Activated CD8-positive, alpha-beta T cell treated with anti-CD3 and anti-CD28 coated beads, Interleukin-2, amount 10 ng/mL, durations not matched to agents 7 days and 5 days (primary cell): ENCODE data around the gene KRT77. TPM values are rescaled to one million over a fixed set of nuclear protein-coding genes. Genes with fewer than 3 reads are reported as not detected.
A peak's percentile ranks its signal among the peaks of the same experiment; 100 is the strongest.

ENCODE experiments used
- ATAC-seq: fragments of 150-1000 bp; cut with Tn5 transposase; one replicate; pipeline ENCODE4 v1.10.0; 2021; ENCODE audit warnings: moderate library complexity
- CTCF ChIA-PET: fragments of 350-600 bp; sonication (Branson Sonifier 250); formaldehyde crosslinking; loops from one replicate; lab custom pipeline; 2021; ENCODE audit warnings: antibody characterized with exemption; lab: Charles Lee
- POLR2A ChIA-PET: fragments of 350-600 bp; sonication (Branson Sonifier 250); formaldehyde crosslinking; loops from one replicate; lab custom pipeline; 2021; ENCODE audit warnings: antibody characterized with exemption; lab: Charles Lee
- DNase-seq: peaks from one replicate; pipeline ENCODE4 v3.0.0-alpha.2; 2020
- H3K27ac Mint-ChIP-seq: one replicate; pipeline ENCODE4 v1.8.0; 2021; ENCODE audit warnings: mild to moderate bottlenecking, mixed read lengths
- H3K27me3 Mint-ChIP-seq: one replicate; pipeline ENCODE4 v1.8.0; 2021; ENCODE audit warnings: low read depth, mixed read lengths
- H3K36me3 Mint-ChIP-seq: one replicate; pipeline ENCODE4 v1.8.0; 2021; ENCODE audit warnings: low read depth, mixed read lengths
- H3K4me1 Mint-ChIP-seq: one replicate; pipeline ENCODE4 v1.8.0; 2021; ENCODE audit warnings: low read depth, mixed read lengths
- H3K4me3 Mint-ChIP-seq: one replicate; pipeline ENCODE4 v1.8.0; 2021; ENCODE audit warnings: mild to moderate bottlenecking, mixed read lengths
- H3K9me3 Mint-ChIP-seq: one replicate; pipeline ENCODE4 v1.8.0; 2022; ENCODE audit warnings: mixed read lengths; ENCODE audit not compliant: insufficient read depth
- total RNA-seq, 2 experiments: library from RNA; stranded (reverse); gene quantifications; one replicate each; pipeline ENCODE4 v1.2.3, GENCODE V29; 2021

Gene KRT77
- total RNA-seq, 2 experiments from 2014 or later: not detected

DNA sequence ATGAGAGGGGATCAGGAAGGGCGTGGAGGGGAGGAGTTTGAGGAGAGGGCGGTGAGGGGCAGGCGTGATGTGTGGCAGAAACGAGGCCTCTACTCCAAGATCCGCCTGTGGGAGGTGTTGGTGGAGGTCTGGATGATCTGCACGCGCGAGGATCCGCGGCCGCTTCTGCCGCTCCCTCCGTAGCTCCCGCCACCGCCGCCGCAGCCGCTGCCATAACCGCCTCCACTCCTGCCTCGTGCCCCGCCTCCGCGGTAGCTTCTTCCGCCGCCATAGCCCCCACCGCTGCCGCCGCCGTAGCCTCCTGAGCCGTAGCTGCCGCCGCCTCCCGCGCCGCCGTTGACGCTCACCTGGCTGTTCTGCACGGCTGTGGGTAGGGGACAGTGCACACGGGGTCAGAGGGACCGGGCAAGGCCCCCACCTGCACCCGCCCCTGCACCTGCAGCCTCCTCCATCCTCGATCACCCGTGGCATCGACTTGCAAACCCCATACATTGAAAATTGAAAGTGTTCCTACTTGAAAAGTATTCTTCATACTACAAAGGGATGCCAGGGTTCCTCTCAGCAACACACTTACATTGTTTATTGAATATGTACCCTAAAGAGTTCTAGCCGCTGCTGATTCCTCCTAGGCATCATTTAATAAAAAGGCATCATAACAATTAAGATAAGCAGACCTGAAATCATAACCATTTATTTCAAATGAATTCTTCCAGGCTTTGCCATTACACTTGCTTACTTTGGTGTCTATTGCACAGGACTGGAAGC is 12.1 kb downstream of the KRT77 start:
- H3K27me3 Mint-ChIP-seq: peaks cover 69% of the 10 kb centered on the region
- H3K36me3 Mint-ChIP-seq: no peaks in the 10 kb centered on the region
- POLR2A ChIA-PET: no interaction called here
- no peak overlapping the region for H3K27ac Mint-ChIP-seq
- DNase-seq: peak; percentile 54
- H3K9me3 Mint-ChIP-seq: no peaks in the 10 kb centered on the region
- peaks cover 29% of the 10 kb centered on the region for H3K4me1 Mint-ChIP-seq
- peak overlapping the region; percentile 64 for H3K4me3 Mint-ChIP-seq
- ATAC-seq: peak; percentile 84
- CTCF ChIA-PET: interaction anchor here (0.7 to 1.8 kb wide), 9 partner anchors 10 to 189 kb away, joined by 3 to 9 read pairs (median 4); no protein-coding TSS in a partner anchor

DNA sequence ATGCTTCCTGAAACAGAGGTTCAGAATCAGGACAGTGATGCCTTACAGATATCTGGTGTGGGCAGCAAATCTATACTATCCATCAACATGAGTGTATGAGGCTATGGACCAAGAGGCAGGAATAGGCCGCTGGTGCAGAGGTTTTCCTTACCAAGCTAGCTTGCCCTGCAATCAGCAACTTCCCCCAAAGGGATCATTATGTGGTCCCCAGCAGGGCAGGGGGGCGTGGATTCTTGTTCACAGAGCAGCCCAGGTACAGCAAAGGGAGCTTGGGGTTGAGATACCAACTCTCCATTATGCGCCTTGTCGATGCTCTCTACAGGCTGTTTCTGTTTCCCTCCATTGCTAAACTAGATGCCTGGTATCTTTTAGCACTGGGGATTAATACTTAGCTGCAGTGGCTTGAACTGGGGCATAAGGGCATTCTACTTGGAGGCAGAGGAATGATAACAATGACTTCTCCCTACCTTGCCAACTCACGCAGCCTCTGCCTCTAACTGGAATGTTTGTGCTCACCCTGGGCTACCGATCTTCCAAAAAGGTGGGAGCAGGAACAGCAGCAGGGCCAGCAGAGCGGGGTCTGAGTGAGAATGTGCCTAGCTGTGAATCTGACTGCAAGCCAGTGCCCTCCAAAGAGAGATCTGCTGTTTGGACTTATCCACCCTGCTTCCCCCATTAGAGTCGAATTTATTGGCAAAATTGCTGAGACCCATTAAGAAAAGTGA is 12.8 kb downstream of the KRT77 start:
- peak overlapping the region; percentile 64 for H3K4me3 Mint-ChIP-seq

GRCh38 chr12:52689936-52690335 is 13.4 kb downstream of the KRT77 start:
- DNase-seq: no peak
- Mint-ChIP-seq H3K27me3 (peaks cover 65% of the 10 kb centered on the region), H3K36me3 (no peaks in the 10 kb centered on the region), H3K4me1 (peaks cover 29% of the 10 kb centered on the region), H3K27ac (no peak overlapping the region), H3K9me3 (no peaks in the 10 kb centered on the region), H3K4me3 (no peak overlapping the region)
- ChIA-PET CTCF (interaction anchor here (1.1 to 1.8 kb wide), 4 partner anchors 9 to 190 kb away, joined by 3 to 6 read pairs (median 5); no protein-coding TSS in a partner anchor), POLR2A (no interaction called here)
- ATAC-seq: no peak

More for the DNA sequence above, 12.8 kb downstream of the KRT77 start:
- Mint-ChIP-seq H3K27me3 (peaks cover 69% of the 10 kb centered on the region), H3K9me3 (no peaks in the 10 kb centered on the region), H3K36me3 (no peaks in the 10 kb centered on the region), H3K4me1 (peaks cover 29% of the 10 kb centered on the region), H3K27ac (no peak overlapping the region)
- CTCF ChIA-PET: interaction anchor here (0.7 to 1.8 kb wide), 7 partner anchors 10 to 189 kb away, joined by 3 to 6 read pairs (median 3); no protein-coding TSS in a partner anchor
- no peak for DNase-seq
- POLR2A ChIA-PET: no interaction called here
- no peak for ATAC-seq

GRCh38 chr12:52689239-52689638 is 14.1 kb downstream of the KRT77 start:
- Mint-ChIP-seq H3K4me1 (peaks cover 29% of the 10 kb centered on the region), H3K27me3 (peaks cover 67% of the 10 kb centered on the region), H3K36me3 (no peaks in the 10 kb centered on the region), H3K9me3 (no peaks in the 10 kb centered on the region), H3K27ac (no peak overlapping the region), H3K4me3 (no peak overlapping the region)
- no peak for ATAC-seq
- no peak for DNase-seq
- CTCF ChIA-PET: no interaction called here
- POLR2A ChIA-PET: no interaction called here

GRCh38 chr12:52688481-52688880 is 14.8 kb downstream of the KRT77 start:
- DNase-seq (no peak), ATAC-seq (no peak)
- H3K9me3 Mint-ChIP-seq: no peaks in the 10 kb centered on the region
- H3K27ac Mint-ChIP-seq: no peak overlapping the region
- H3K4me3 Mint-ChIP-seq: no peak overlapping the region
- H3K36me3 Mint-ChIP-seq: no peaks in the 10 kb centered on the region
- H3K27me3 Mint-ChIP-seq: peaks cover 72% of the 10 kb centered on the region
- POLR2A ChIA-PET: no interaction called here
- CTCF ChIA-PET: no interaction called here
- H3K4me1 Mint-ChIP-seq: peaks cover 29% of the 10 kb centered on the region

DNA sequence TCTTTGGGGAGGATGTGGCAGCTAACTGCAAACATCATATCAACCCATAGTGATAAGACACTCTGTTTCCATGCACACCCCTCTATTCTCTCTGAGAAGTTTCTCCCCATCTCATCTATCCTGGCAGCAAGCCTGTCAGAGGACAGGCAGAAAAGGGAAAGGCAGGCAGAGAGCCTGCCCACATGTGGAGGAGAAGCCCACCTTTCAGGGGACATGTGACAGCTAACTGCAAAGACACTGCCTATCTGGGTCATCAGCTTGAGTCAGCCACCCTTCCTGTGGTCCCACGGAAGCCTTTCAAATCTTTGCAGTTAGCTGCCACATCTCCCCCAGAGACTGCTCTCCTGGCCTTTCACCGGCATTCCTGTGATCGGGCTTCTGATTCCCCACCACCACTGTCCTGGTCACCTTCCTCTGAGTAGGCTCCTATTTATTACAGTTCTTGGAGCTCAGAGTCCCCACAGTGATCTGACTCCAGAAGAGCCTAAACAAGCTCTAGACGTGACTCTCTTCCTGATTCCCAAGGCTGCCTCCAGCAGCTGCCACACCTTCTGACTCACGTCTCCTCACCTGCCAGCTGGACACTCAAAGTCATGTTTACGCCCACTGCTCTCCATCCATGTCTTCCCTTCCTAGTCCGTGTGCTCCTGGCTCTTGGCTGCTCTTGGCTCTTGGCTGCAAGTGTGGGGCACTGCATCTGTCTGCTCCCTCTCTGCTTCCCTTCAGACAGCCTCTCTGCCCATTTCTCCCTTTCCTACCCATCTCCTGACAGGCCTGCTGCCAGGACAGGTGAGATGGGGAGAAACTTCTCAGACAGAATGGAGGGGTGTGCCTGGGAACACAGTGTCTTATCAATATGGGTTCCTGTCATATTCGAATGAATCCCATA is 15.6 kb downstream of the KRT77 start:
- H3K4me3 Mint-ChIP-seq: no peak overlapping the region
- H3K4me1 Mint-ChIP-seq: peaks cover 29% of the 10 kb centered on the region
- no peak for DNase-seq
- ATAC-seq: no peak
- POLR2A ChIA-PET: no interaction called here
- peaks cover 67% of the 10 kb centered on the region for H3K27me3 Mint-ChIP-seq
- H3K36me3 Mint-ChIP-seq: no peaks in the 10 kb centered on the region
- CTCF ChIA-PET: interaction anchor here (1.0 kb wide), 1 partner anchor 102 kb away, joined by 3 read pairs; no protein-coding TSS in a partner anchor
- H3K27ac Mint-ChIP-seq: no peak overlapping the region
- H3K9me3 Mint-ChIP-seq: no peaks in the 10 kb centered on the region

GRCh38 chr12:52686756-52687487 is 16.4 kb downstream of the KRT77 start:
- no peak for DNase-seq
- POLR2A ChIA-PET: no interaction called here
- Mint-ChIP-seq H3K27ac (no peak overlapping the region), H3K4me1 (peaks cover 35% of the 10 kb centered on the region), H3K36me3 (no peaks in the 10 kb centered on the region), H3K27me3 (peaks cover 60% of the 10 kb centered on the region), H3K4me3 (no peak overlapping the region), H3K9me3 (no peaks in the 10 kb centered on the region)
- no peak for ATAC-seq
- CTCF ChIA-PET: interaction anchor here (1.0 kb wide), 1 partner anchor 101 kb away, joined by 3 read pairs; no protein-coding TSS in a partner anchor

- no peak for DNase-seq
- ChIA-PET CTCF (interaction anchor here (0.9 kb wide), 1 partner anchor 185 kb away, joined by 3 read pairs; no protein-coding TSS in a partner anchor), POLR2A (no interaction called here)
- Mint-ChIP-seq H3K4me3 (no peak overlapping the region), H3K27ac (no peak overlapping the region), H3K27me3 (peaks cover 52% of the 10 kb centered on the region), H3K4me1 (peaks cover 37% of the 10 kb centered on the region), H3K36me3 (no peaks in the 10 kb centered on the region), H3K9me3 (no peaks in the 10 kb centered on the region)
- no peak for ATAC-seq
Observed at GRCh38 chr12:52686063-52686462, 17.3 kb downstream of the KRT77 start.

GRCh38 chr12:52685406-52685890 is 17.9 kb downstream of the KRT77 start:
- Mint-ChIP-seq H3K27me3 (peaks cover 48% of the 10 kb centered on the region), H3K4me1 (peaks cover 37% of the 10 kb centered on the region), H3K27ac (no peak overlapping the region), H3K36me3 (no peaks in the 10 kb centered on the region), H3K9me3 (no peaks in the 10 kb centered on the region), H3K4me3 (no peak overlapping the region)
- ChIA-PET CTCF (interaction anchor here (0.9 kb wide), 1 partner anchor 185 kb away, joined by 3 read pairs; no protein-coding TSS in a partner anchor), POLR2A (no interaction called here)
- ATAC-seq: no peak
- DNase-seq: no peak

- DNase-seq: no peak
- no peak overlapping the region for H3K27ac Mint-ChIP-seq
- no peak for ATAC-seq
- H3K27me3 Mint-ChIP-seq: peaks cover 47% of the 10 kb centered on the region
- H3K4me3 Mint-ChIP-seq: no peak overlapping the region
- H3K4me1 Mint-ChIP-seq: peaks cover 34% of the 10 kb centered on the region
- no peaks in the 10 kb centered on the region for H3K36me3 Mint-ChIP-seq
- ChIA-PET POLR2A (no interaction called here), CTCF (interaction anchor here (0.9 kb wide), 1 partner anchor 72 kb away, joined by 4 read pairs; no protein-coding TSS in a partner anchor)
- H3K9me3 Mint-ChIP-seq: no peaks in the 10 kb centered on the region
Observed at GRCh38 chr12:52684431-52684830, 18.9 kb downstream of the KRT77 start.
